Stimulated activated CD8-positive, alpha-beta memory T cell treated with anti-CD3 and anti-CD28 coated beads, Interleukin-7, amount 100 ng/mL, for 4 hours (primary cell): ENCODE data around the gene SLC39A1.
A peak's percentile ranks its signal among the peaks of the same experiment; 100 is the strongest.

ENCODE experiments used
- DNase-seq, 2 donors: peaks; one replicate each; pipeline ENCODE4 v3.0.0-alpha.2; 2020; ENCODE audit warnings: low read depth in 2 of 2

The SLC39A1 gene

GRCh38 chr1:153977250-153978240 lies 14.2 kb upstream of the SLC39A1 start, which contains the start of gene JTB:
Gene JTB, minus strand, starts transcription at chr1:153977674. Its CDS starts 422 bp downstream, at chr1:153977252.
- peak; percentile 70 to 78 for DNase-seq

- DNase-seq, result no peak
These were observed 13.5 kb upstream of the SLC39A1 start for GRCh38 chr1:153976819-153977249.

GRCh38 chr1:153973525-153973924 lies 10.2 kb upstream of the SLC39A1 start:
- no peak for DNase-seq

DNA sequence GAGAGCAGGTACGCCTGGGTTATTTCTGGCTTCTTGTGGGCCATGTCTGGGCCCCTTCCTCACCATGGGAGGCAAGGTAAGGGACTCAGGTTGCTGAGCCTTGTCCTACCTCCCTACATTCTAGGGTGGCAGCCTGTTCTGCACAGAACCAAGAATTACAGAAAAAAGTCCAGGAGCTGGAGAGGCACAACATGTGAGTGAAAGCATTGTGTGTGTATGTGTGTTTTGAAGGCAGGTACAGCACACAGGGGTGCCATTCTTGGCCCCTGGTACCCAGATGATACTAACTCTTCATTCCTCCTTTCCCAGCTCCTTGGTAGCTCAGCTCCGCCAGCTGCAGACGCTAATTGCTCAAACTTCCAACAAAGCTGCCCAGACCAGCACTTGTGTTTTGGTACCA lies 9.7 kb upstream of the SLC39A1 start:
- DNase-seq, result no peak

DNA sequence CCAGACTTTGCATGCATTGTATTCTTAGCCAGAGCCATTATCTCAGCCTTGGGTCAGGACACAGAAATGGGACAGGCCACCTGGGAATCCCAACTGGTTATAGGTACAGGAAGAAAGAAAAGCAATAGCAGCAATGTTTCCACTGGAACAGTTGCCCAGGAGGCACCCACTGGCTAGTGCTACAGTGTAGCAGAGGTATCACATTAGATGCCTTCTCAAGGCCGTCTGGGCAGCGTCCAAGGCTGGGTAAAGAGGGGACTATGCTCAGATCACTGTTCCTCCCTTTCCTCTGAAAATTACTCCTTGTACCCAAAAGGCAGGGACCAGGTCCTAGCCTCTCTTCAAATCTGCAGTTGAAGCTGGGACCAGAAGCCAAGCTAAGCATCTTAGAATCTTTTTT lies 7.0 kb upstream of the SLC39A1 start:
- DNase-seq, result no peak

GRCh38 chr1:153968972-153969371 lies 5.6 kb upstream of the SLC39A1 start:
- no peak for DNase-seq

DNA sequence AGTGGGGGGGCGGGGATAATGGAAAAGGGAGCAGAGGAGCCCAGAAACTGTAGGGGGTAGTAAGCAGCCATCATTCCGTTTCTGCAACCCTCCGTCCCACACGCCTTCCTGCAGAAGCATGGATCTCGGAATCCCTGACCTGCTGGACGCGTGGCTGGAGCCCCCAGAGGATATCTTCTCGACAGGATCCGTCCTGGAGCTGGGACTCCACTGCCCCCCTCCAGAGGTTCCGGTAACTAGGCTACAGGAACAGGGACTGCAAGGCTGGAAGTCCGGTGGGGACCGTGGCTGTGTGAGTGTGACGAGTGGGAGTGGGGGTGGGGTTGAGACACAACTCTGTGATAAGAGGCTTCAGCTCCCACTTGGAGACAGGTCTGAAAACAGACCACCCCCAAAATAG lies 5.1 kb upstream of the SLC39A1 start:
- DNase-seq, result no peak

DNA sequence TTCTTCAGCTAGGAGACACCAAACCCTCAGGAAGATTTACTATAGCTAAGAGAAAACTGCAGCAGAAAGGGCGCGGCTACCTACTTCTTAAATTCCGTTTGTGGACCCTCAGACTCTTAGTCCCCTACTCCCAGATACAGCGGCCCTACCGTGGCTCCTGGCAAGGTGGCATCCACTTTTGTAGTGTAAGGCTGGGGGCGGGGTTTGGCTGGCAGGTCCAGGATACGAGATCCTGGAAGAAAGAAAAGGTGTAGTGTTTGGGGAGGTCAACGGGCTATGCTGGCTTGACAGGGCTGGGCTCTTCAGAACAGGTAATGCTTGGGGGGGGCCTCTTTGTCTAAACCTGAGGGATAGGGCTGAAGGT lies 4.6 kb upstream of the SLC39A1 start:
- DNase-seq, result no peak

GRCh38 chr1:153967107-153967999 lies 4.0 kb upstream of the SLC39A1 start, which contains the start of gene CREB3L4:
Gene CREB3L4, plus strand, starts transcription at chr1:153967902. Its CDS starts 624 bp downstream, at chr1:153968526.
- peak; percentile 68 to 75 for DNase-seq

- DNase-seq, result no peak
These were observed 554 bp upstream of the SLC39A1 start for GRCh38 chr1:153963850-153964331.

GRCh38 chr1:153962088-153963029 lies 978 bp downstream of the SLC39A1 start:
- DNase-seq, result no peak

DNA sequence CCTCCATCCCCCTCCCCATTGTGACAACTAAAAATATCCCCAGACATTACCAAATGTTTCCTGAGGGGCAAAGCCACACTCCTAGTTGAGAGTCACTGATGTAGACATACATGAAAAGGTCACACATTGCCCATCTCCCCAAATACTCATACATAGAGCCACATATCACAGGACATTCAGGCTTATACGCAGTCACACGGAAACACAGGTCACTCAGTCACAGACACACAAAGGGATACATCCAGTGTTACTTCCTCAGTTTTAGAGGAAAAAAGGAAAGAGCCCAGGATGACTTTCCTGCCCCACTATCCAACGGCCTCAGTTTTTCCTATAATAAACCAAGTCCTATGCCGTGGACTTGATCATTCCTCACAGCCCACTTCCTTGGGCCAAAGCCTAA lies 1.9 kb downstream of the SLC39A1 start:
- no peak for DNase-seq

- no peak for DNase-seq
These were observed 3.1 kb downstream of the SLC39A1 start for GRCh38 chr1:153960206-153960605.

- no peak for DNase-seq
These were observed 3.9 kb downstream of the SLC39A1 start for GRCh38 chr1:153959454-153959853.

GRCh38 chr1:153958961-153959260 lies 4.4 kb downstream of the SLC39A1 start:
- DNase-seq, result no peak

GRCh38 chr1:153958111-153958960 lies 5.0 kb downstream of the SLC39A1 start, which contains the start of gene CRTC2:
Gene CRTC2, minus strand, starts transcription at chr1:153958612. Its CDS starts 115 bp downstream, at chr1:153958497.
- peak; percentile 94 to 97 for DNase-seq

GRCh38 chr1:153957744-153958110 lies 5.6 kb downstream of the SLC39A1 start:
- DNase-seq, result peak in 1 of 2 donors; percentile 30

DNA sequence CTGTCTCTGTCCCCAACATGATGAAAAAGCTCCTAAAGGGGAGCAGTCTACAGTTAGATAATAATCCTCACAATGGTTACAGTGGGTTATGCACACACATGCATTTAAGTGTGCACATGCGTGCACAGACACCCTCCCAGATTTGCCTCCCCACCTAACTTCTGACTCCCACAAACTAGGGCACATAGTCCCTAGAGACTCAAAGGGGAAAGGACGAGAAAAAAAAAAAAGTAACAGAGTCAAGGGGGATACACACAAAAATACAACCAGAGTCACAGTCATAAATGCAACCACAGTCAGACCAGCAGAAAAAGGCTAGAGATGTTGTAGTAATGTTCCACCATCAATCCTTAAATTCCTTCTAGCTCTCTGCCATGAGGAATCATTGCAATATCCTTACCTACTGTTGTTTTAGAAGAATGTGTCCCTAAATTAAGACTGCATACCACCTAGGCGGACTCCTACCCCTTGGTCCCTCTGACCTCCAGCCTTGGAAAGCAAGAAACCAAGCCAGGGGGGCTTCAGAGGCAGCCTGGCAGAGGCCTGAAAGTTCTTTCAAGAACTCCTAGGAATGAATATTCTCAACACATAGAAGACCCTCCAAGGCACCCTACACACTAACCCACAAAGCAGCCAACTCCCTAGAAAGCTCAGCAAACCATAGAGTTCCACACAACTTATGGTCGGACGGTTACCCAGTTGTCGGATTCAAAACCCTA lies 6.2 kb downstream of the SLC39A1 start:
- DNase-seq, result no peak

GRCh38 chr1:153954826-153955225 lies 8.5 kb downstream of the SLC39A1 start:
- DNase-seq, result no peak
